SHP77 treated with DMSO at 0.1 percent for 48 hours (cell line): Measurements from ENCODE around the gene ETF1.

ENCODE experiments used
- DNase-seq: peaks from one replicate; lab custom pipeline; 2025; lab: John Stamatoyannopoulos, UW

The ETF1 gene

GRCh38 chr5:138563340-138564118, 20.5 kb upstream of the ETF1 start:
- no peak for DNase-seq

GRCh38 chr5:138560971-138561370, 17.9 kb upstream of the ETF1 start:
- no peak for DNase-seq

- no peak for DNase-seq
These were observed 16.9 kb upstream of the ETF1 start for GRCh38 chr5:138559937-138560336.

- DNase-seq, result no peak
These were observed 14.6 kb upstream of the ETF1 start for GRCh38 chr5:138557677-138558076.

GRCh38 chr5:138554143-138554542, 11.1 kb upstream of the ETF1 start:
- DNase-seq, result no peak

GRCh38 chr5:138553437-138554095, 10.5 kb upstream of the ETF1 start:
- no peak for DNase-seq

- DNase-seq, result no peak
These were observed 9.6 kb upstream of the ETF1 start for GRCh38 chr5:138552657-138553056.

GRCh38 chr5:138549414-138549813, 6.4 kb upstream of the ETF1 start:
- DNase-seq, result no peak

- no peak for DNase-seq
These were observed 3.0 kb upstream of the ETF1 start for GRCh38 chr5:138545919-138546562.

- no peak for DNase-seq
These were observed 1.4 kb upstream of the ETF1 start for GRCh38 chr5:138544181-138545134.

- DNase-seq, result no peak
These were observed 681 bp upstream of the ETF1 start for GRCh38 chr5:138543730-138544104.

GRCh38 chr5:138542180-138542955, 668 bp downstream of the ETF1 start:
- no peak for DNase-seq

- DNase-seq, result no peak
These were observed 1.4 kb downstream of the ETF1 start for GRCh38 chr5:138541511-138542179.

- DNase-seq, result no peak
These were observed 3.2 kb downstream of the ETF1 start for GRCh38 chr5:138539791-138540190.

GRCh38 chr5:138538943-138539627, 4.0 kb downstream of the ETF1 start:
- no peak for DNase-seq

- no peak for DNase-seq
These were observed 6.2 kb downstream of the ETF1 start for GRCh38 chr5:138536665-138537315.

- DNase-seq, result no peak
These were observed 6.8 kb downstream of the ETF1 start for GRCh38 chr5:138536215-138536614.

- no peak for DNase-seq
These were observed 8.8 kb downstream of the ETF1 start for GRCh38 chr5:138533973-138534941.
